Loucy (cell line): Measurements from ENCODE around the gene KLF2.

Experiments used
- CTCF ChIP-seq: fragments of 200-600 bp; sonication (generic); conservative IDR thresholded peaks from 2 replicates; pipeline ENCODE4 v1.5.1; 2014; ENCODE audit warnings: mild to moderate bottlenecking, antibody characterized with exemption, low read length
- EZH2phosphoT487 ChIP-seq: fragments of 200-600 bp; IDR thresholded peaks from 2 replicates; pipeline ENCODE4 v1.6.1; 2018; ENCODE audit warnings: antibody characterized with exemption, mild to moderate bottlenecking, moderate library complexity, borderline replicate concordance

- no peak for TF ChIP-seq CTCF
- no peak for TF ChIP-seq EZH2phosphoT487
These were observed 41.4 kb downstream of the KLF2 start for GRCh38 chr19:16366056-16366432.
